ENCODE data around the gene FLT1.

DNA sequence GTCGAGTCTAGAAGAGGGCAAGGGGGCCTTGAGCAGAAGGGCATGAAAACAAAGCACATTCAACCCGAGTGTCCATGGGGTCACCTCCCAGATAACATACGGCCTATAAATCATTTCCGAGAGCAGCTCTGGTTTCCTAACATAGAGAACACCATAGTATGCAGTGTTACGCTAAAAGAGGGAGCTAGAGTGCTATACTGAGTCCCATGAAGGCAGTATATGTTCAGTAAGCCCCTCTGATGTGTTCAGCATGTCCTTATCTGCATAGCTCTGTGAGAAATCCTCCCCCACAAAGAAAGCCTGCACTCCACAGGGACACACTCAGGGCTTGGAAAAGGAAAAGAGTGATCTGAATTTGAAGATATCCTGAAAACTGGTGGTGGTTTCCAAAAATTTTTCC is 175.4 kb downstream of the FLT1 start:
- TF ChIP-seq, protein P1, sequence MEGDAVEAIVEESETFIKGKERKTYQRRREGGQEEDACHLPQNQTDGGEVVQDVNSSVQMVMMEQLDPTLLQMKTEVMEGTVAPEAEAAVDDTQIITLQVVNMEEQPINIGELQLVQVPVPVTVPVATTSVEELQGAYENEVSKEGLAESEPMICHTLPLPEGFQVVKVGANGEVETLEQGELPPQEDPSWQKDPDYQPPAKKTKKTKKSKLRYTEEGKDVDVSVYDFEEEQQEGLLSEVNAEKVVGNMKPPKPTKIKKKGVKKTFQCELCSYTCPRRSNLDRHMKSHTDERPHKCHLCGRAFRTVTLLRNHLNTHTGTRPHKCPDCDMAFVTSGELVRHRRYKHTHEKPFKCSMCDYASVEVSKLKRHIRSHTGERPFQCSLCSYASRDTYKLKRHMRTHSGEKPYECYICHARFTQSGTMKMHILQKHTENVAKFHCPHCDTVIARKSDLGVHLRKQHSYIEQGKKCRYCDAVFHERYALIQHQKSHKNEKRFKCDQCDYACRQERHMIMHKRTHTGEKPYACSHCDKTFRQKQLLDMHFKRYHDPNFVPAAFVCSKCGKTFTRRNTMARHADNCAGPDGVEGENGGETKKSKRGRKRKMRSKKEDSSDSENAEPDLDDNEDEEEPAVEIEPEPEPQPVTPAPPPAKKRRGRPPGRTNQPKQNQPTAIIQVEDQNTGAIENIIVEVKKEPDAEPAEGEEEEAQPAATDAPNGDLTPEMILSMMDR (conservative IDR thresholded peaks at IDR 0.05 in 1 of 2, IDR thresholded peaks at IDR 0.05 in 1 of 2; ENCODE audit: low read depth in 1 of 2, low read length in 2 of 2) = no peak
- TF ChIP-seq EZH2 (IDR thresholded peaks at IDR 0.05; ENCODE audit: low read length, missing control alignments) = no peak

Measured in fibroblast of lung (primary cell).